ENCODE data around the gene PWP2.
"Not testable (repeated sequence)": the region's sequence is repeated elsewhere in the genome, so short reads cannot be mapped to it uniquely, and the experiment has no call there.

DNA sequence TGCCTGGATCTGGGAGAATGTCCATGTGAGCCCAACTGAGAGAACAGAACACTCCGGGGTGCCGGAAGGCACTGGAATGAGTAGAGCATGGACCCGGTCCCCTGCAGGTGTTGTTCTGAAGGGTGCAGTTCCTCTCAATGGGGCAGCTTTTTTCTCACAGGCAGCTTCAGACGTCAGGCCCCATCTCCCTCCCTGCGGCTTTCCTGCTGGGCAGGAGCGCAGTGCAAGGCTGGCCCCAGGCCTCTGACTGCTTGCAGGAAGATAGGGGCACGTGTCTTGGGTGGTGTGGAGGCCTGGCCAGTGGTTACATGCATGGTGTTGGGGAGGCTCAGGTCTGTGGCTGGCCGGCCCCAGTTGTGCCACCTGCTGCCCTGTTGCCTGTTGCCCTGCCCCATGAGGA is 36.8 kb downstream of the PWP2 start:
- TF ChIP-seq CTCF (conservative IDR thresholded peaks at IDR 0.05); ZFX (IDR thresholded peaks at IDR 0.05): not testable (repeated sequence)

Measured in C4-2B (cell line).